Neural cell (in vitro differentiated cells): ENCODE results near the gene RPP14. TPM values are rescaled to one million over a fixed set of nuclear protein-coding genes. Genes with fewer than 3 reads are reported as not detected.

Source experiments
- H2AFZ ChIP-seq: fragments of 200-600, 300-800 bp; sonication (generic), shearing (Covaris generic); 2 replicates; pipeline ENCODE4 v1.6.0; 2014; ENCODE audit warnings: low read depth, mild to moderate bottlenecking, antibody characterized with exemption, low read length, moderate library complexity
- H3F3A ChIP-seq: fragments of 200-600 bp; shearing (Covaris generic); 2 replicates; pipeline ENCODE4 v1.6.1; 2016; ENCODE audit warnings: mild to moderate bottlenecking, moderate library complexity, mixed read lengths, antibody characterized with exemption, low read length; ENCODE audit not compliant: insufficient read depth, poor library complexity, severe bottlenecking
- H3K27ac ChIP-seq: fragments of 200-600, 300-800 bp; sonication (generic), shearing (Covaris generic); 2 replicates; pipeline ENCODE4 v1.5.1; 2014; ENCODE audit warnings: mild to moderate bottlenecking, low read length, moderate library complexity
- H3K27me3 ChIP-seq: fragments of 300-800, 200-600 bp; sonication (generic), shearing (Covaris generic); 2 replicates; pipeline ENCODE4 v1.6.0; 2014; ENCODE audit warnings: mild to moderate bottlenecking, low read depth, low read length, moderate library complexity; ENCODE audit not compliant: insufficient read depth
- H3K36me3 ChIP-seq: fragments of 300-800, 200-600 bp; sonication (generic), shearing (Covaris generic); 2 replicates; pipeline ENCODE4 v1.5.1; 2014; ENCODE audit warnings: mild to moderate bottlenecking, antibody characterized with exemption, low read length, moderate library complexity; ENCODE audit not compliant: insufficient read depth
- H3K4me2 ChIP-seq: fragments of 300-800, 200-600 bp; sonication (generic), shearing (Covaris generic); 2 replicates; pipeline ENCODE4 v1.6.0; 2014; ENCODE audit warnings: mild to moderate bottlenecking, low read length
- H3K4me3 ChIP-seq: fragments of 300-800, 200-600 bp; sonication (generic), shearing (Covaris generic); 2 replicates; pipeline ENCODE4 v1.5.1; 2014; ENCODE audit warnings: mild to moderate bottlenecking, low read length, moderate library complexity
- H3K79me2 ChIP-seq: fragments of 200-600 bp; shearing (Covaris generic); replicated peaks from 2 replicates; pipeline ENCODE4 v1.6.0; 2014; ENCODE audit warnings: mild to moderate bottlenecking, low read length, moderate library complexity; ENCODE audit not compliant: insufficient read depth
- H3K9ac ChIP-seq: fragments of 300-800, 200-600 bp; sonication (generic), shearing (Covaris generic); 2 replicates; pipeline ENCODE4 v1.6.1; 2016; ENCODE audit warnings: mild to moderate bottlenecking, low read length, mixed read lengths
- H3K9me2 ChIP-seq: fragments of 200-600 bp; shearing (Covaris generic); 2 replicates; pipeline ENCODE4 v1.6.1; 2016; ENCODE audit warnings: mild to moderate bottlenecking, low read length, mixed read lengths; ENCODE audit not compliant: insufficient read depth
- H3K9me3 ChIP-seq: fragments of 200-600, 300-800 bp; sonication (generic), shearing (Covaris generic); 2 replicates; pipeline ENCODE4 v1.6.1; 2016; ENCODE audit warnings: mild to moderate bottlenecking, mixed run types, low read length, moderate library complexity, mixed read lengths
- H4K20me1 ChIP-seq: fragments of 200-600 bp; shearing (Covaris generic); 2 replicates; pipeline ENCODE4 v1.6.1; 2016; ENCODE audit warnings: mild to moderate bottlenecking, mixed run types; ENCODE audit not compliant: insufficient read depth
- CTCF ChIP-seq: fragments of 450-650 bp; IDR thresholded peaks from 2 replicates; pipeline ENCODE4 v1.5.1; 2014; ENCODE audit warnings: antibody characterized with exemption, mild to moderate bottlenecking, moderate library complexity; ENCODE audit not compliant: poor library complexity, severe bottlenecking
- EP300 ChIP-seq: fragments of 450-650 bp; conservative IDR thresholded peaks from 2 replicates; pipeline ENCODE4 v1.6.1; 2014; ENCODE audit warnings: antibody characterized with exemption, mild to moderate bottlenecking, moderate library complexity; ENCODE audit not compliant: poor library complexity, severe bottlenecking
- EZH2 ChIP-seq: fragments of 200-600, 300-800 bp; shearing (Covaris generic), sonication (generic); IDR thresholded peaks from 2 replicates; pipeline ENCODE4 v1.6.1; 2014; ENCODE audit warnings: antibody characterized with exemption, low read length, borderline replicate concordance, mild to moderate bottlenecking; ENCODE audit not compliant: insufficient read depth, poor library complexity, severe bottlenecking
- MXI1 ChIP-seq: fragments of 450-650 bp; conservative IDR thresholded peaks from 2 replicates; pipeline ENCODE4 v1.6.1; 2014; ENCODE audit warnings: antibody characterized with exemption, mild to moderate bottlenecking; ENCODE audit not compliant: poor library complexity, severe bottlenecking
- POLR2AphosphoS5 ChIP-seq: IDR thresholded peaks from 2 replicates; pipeline ENCODE4 v1.6.1; 2012
- RAD21 ChIP-seq: fragments of 450-650 bp; conservative IDR thresholded peaks from 2 replicates; pipeline ENCODE4 v1.6.1; 2014; ENCODE audit warnings: antibody characterized with exemption, mild to moderate bottlenecking, moderate library complexity
- REST ChIP-seq: IDR thresholded peaks from 2 replicates; pipeline ENCODE4 v1.6.1; 2012; ENCODE audit warnings: borderline replicate concordance
- SMC3 ChIP-seq: fragments of 450-650 bp; conservative IDR thresholded peaks from 2 replicates; pipeline ENCODE4 v1.6.1; 2014; ENCODE audit warnings: antibody characterized with exemption, mild to moderate bottlenecking, moderate library complexity; ENCODE audit not compliant: poor library complexity
- TAF1 ChIP-seq: IDR thresholded peaks from 2 replicates; pipeline ENCODE4 v1.6.1; 2012; ENCODE audit warnings: low read depth
- polyA plus RNA-seq: library from polyadenylated mRNA; depleted of rRNA; stranded (reverse); fragments of >200 nt; gene quantifications from 2 replicates; pipeline ENCODE4 v1.2.3, GENCODE V29; 2014

The RPP14 gene
- polyA plus RNA-seq, 1 donor from 2014 or later: 13.0 TPM

GRCh38 chr3:58274027-58274614 lies 31.9 kb upstream of the RPP14 start:
- no peaks in the 10 kb centered on the region for H3K9me3 ChIP-seq
- H3K27ac ChIP-seq: no peak overlapping the region
- H3K4me3 ChIP-seq: no peak overlapping the region
- no peaks in the 10 kb centered on the region for H3K79me2 ChIP-seq
- H3K4me2 ChIP-seq: no peak overlapping the region
- no peaks in the 10 kb centered on the region for H3F3A ChIP-seq
- no peaks in the 10 kb centered on the region for H3K9me2 ChIP-seq
- H3K9ac ChIP-seq: no peak overlapping the region
- H4K20me1 ChIP-seq: no peaks in the 10 kb centered on the region
- no peaks in the 10 kb centered on the region for H3K36me3 ChIP-seq
- TF ChIP-seq REST (no peak), SMC3 (no peak), TAF1 (no peak), MXI1 (no peak), RAD21 (no peak), EZH2 (no peak), CTCF (no peak), EP300 (no peak), POLR2AphosphoS5 (no peak)
- no peak overlapping the region for H2AFZ ChIP-seq
- no peaks in the 10 kb centered on the region for H3K27me3 ChIP-seq

- Histone ChIP-seq H3K4me2 (no peak overlapping the region), H3K36me3 (no peaks in the 10 kb centered on the region), H3F3A (no peaks in the 10 kb centered on the region)
These were observed 25.0 kb upstream of the RPP14 start for GRCh38 chr3:58281069-58281468.

More at GRCh38 chr3:58281069-58281468, 25.0 kb upstream of the RPP14 start:
- Histone ChIP-seq H3K9me3 (no peaks in the 10 kb centered on the region), H3K4me3 (no peak overlapping the region), H3K9ac (no peak overlapping the region), H2AFZ (no peak overlapping the region), H4K20me1 (no peaks in the 10 kb centered on the region), H3K79me2 (no peaks in the 10 kb centered on the region), H3K27ac (no peak overlapping the region), H3K9me2 (no peaks in the 10 kb centered on the region), H3K27me3 (no peaks in the 10 kb centered on the region)
- TF ChIP-seq TAF1 (no peak), RAD21 (no peak), EZH2 (no peak), MXI1 (no peak), EP300 (no peak), REST (no peak), POLR2AphosphoS5 (no peak), SMC3 (no peak), CTCF (no peak)
